Cortex of kidney (tissue), 1 donor: ENCODE measurements around the gene FBRS.

Experiments used
- DNase-seq: peaks from one replicate; lab custom pipeline; 2025; lab: John Stamatoyannopoulos, UW

FBRS gene

DNA sequence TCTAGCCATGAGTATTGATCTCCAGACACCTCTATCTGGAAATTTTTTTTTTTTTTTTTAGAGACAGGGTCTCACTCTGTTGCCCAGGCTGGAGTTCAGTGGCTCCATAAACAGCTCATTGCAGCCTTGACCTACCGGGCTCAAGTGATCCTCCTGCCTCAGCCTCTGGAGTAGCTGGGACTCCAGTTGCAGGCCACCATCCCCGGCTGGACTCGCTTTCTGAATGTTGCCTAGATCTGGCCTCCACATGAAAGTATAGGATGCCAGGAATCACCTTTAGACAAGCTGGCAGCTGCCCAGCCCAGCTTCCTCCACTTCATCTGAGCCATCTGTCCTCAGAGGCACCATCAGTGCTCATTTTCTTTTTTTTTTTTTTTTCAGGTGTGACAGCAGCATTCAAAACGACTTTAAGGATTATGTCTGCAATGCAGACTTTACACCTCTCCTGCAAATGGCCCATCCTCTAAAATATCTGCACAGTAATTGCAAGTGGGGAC lies 13.8 kb upstream of the FBRS start:
- DNase-seq: no peak

DNA sequence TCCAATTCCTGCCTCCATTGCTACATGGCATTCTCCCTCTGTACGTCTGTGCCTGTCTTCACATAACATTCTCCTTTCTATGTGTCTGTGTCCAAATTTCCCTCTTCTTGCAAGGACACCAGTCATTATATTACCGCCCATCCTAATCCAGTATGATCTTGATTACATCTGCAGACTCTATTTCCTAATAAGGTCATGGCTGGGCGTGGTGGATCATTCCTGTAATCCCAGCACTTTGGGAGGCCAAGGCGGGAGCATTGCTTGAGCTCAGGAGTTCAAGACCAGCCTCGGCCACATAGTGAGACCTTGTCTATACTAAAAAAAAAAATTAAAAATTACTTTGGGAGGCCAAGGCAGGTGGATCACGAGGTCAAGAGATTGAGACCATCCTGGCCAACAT lies 12.5 kb upstream of the FBRS start:
- DNase-seq: no peak

DNA sequence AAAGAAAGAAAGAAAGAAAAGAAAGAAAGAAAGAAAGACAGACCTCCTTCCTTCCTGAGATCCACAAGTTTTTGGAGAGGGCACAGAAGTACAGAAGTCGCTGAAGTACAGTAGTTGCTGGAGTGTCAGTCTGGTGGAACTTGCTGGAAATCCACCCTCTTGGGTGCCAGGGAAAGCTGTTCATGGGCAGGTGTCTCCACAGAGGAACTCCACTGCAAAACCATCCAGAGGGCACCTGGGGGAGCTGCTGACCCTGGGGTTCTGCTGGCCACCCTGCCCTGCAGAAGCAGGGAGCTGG lies 11.0 kb upstream of the FBRS start:
- DNase-seq: no peak

DNA sequence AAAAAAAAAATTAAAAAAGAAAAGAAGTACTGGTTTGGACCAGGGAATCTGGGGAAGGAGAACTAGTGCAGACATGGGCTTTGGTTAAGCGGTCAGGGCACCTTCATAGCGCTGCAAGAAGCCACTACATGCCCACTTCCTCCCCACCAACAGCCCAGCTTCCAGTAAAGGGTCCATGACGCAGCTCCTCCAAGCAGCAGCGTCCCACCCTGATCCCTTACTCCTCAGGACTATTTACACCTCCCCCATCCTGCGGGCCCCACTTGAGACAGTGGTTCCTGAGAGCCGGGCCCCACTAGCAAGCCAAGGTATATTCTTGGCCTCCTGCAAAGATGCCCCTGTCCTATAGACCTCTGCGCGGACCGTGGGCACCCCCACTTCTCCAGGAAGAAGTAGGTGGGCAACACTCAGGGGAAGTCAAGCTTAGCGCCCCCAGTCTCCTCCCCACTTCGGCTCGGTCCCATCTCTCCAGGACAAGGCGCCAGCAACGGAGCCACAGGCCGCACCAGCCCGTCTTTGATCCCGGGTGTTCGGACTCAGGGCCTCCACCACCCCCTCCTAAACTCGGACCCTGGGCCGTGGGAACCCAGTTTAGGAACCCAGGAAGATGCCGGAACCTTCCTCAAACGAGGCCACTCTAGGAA lies 8.4 kb upstream of the FBRS start:
- DNase-seq: no peak

DNA sequence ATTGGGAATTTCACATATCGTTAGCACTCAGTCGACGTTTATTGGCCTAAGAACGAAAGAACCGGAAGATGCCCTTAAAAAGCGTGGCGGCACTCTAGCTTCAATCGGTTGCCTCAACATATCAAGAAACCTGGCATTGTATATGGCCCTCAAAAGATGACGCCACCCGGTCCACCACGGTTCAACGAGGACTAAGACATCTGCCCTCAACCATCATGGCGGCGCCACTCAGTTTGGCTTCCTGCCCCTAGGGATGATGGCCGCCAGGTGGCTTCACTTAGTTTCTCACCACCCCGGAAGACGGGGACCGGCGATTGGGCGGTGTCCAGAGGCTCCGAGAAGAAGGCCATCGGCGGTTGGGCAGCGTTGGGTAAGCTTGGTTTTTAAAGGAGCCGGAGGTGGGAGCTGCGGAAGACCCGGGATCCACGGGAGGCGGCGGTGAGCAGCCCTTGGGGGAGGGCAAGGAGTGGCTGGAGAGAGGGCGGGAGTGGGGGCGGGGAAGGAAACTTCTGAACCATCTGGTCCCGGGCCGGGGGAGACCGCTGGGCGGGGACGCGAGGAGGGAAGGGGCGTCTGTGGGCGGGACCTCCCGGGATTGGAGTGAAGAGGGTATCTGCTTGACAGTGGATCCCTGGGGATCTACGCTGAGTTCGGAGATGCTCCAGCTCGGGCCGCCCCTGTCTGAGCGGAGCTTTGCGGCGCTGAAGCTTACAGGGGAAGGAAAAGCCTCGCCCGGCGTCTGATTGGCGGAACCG lies 7.7 kb upstream of the FBRS start, which contains the start of gene PRR14:
PRR14 (plus strand) TSS at position 592 of the 755 bp plus-strand sequence. CDS start 686 bp downstream, outside the sequence.
- peak; percentile 79 for DNase-seq

DNA sequence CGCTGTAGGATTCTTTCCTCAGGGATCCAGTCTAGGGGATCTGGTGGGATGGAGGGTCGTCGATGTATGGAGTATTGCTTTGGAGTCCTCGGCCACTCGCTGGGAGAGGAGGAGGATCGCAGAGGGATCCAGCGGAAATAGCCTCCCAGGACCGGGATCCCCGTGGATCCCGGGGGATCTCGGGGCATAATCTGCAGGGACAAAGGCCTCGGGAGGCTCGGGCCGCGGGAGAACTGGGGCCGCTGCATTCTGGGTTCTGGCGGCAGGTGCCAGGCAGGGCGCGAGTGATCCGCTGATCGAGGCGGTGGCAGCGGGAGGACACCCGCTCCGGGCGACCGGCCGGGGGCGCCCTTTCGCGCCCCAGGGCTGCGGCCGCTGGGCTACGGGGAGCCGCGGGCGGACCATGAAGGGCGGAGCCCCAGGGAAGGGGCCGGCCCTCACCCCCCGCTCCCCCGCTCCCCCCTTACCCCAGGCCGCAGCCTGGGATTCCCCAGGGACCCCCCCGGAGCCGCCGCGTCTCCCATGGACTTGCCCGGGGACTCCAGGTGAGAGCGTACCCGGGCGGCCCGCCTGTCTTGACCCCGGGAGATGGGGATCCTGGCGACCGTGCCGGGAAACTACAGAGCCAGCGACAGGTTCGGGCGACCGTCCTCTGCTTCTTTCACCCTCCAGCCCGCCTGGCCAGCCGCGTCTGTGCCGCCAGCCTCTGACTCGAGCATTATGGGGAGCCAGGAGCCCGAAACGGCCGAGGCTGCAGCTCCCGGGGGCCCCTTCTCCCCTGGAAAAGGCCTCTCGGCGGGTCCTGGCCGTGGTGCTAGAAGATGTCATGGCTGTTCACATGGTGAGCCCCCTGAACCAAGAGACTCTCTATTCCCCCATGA lies 6.9 kb upstream of the FBRS start:
- DNase-seq: no peak

DNA sequence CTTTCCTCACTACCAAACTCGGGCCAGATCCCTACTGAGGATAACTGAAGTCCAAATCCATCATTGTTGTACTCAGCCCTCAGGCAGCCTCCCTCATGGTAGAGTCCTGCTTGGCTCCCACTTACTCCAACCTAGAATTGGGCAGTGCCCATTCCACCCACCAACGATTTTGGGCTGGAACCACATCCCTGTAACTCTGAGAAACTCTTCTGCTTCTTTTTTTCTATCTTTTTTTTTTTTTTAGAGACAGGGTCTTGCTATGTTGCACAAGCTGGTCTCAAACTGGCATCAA lies 6.3 kb upstream of the FBRS start:
- DNase-seq: no peak

DNA sequence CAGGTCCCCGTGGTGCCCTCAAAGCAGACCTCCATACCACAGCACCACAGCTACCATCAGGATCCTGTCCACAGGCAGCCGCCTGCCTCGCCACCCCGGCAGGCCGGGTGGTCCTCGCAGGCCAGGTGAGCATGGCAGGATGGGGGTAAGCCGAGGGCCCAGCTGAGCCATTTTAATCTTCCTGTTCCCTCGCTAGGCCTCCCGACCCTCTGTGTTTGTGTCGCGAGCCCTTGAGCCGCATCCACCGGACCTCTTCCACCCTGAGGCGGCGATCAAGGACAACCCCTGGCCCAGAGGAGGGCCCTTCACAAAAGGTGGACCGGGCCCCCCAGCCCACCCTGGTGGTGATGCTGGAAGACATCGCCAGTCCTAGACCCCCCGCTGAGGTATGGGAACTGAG lies 5.5 kb upstream of the FBRS start:
- no peak for DNase-seq

DNA sequence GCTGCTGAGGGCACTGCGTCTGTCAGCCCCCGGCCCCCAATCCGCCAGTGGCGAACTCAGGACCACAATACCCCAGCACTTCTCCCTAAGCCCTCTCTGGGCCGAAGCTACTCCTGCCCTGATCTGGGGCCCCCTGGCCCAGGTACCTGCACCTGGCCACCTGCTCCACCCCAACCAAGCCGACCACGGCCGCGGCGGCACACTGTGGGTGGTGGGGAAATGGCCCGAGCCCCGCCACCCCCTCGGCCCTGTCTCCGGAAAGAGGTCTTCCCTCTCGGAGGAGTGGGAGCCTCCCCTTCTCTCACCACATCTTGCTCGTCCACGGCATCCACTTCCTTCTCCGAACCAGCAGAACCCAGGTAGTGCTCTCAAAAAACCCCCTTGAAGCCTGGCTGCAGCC lies 3.4 kb upstream of the FBRS start:
- DNase-seq: no peak

DNA sequence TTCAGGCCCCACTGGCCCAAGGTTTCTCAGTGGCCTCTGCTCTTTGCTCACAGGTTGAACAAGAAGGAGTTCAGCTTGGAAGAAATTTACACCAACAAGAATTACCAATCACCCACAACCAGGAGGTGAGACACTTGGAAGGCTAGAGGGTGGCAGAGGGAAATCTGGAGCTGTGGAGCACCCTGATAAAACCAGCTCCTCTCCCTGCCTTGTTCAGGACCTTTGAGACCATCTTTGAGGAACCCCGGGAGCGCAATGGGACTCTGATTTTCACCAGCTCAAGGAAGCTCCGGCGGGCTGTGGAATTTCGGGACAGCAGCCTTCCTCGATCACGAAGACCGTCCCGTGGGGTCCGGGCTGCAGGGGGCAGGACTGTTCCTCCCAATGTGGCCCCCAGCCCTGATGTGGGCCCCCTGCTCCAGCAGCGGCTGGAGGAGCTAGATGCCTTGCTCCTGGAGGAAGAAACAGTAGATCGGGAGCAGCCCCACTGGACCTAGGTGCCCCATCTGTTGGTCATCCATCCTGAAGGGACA lies 2.4 kb upstream of the FBRS start:
- no peak for DNase-seq

DNA sequence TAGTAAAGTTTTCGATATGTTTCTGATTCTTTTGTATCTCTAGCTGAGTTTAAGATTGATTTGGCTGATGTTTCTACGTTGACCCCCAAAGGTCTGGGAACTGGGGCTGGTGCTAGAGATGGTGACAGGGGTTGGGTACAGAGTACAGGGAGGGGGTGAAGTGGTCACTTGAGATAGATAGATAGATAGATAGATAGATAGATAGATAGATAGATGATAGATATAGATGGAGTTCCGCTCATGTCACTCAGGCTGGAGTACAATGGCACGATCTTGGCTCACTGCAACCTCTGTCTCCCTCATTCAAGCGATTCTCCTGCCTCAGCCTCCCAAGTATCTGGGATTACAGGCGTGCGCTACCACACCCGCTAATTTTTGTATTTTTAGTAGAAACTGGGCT lies 1.8 kb upstream of the FBRS start:
- no peak for DNase-seq

DNA sequence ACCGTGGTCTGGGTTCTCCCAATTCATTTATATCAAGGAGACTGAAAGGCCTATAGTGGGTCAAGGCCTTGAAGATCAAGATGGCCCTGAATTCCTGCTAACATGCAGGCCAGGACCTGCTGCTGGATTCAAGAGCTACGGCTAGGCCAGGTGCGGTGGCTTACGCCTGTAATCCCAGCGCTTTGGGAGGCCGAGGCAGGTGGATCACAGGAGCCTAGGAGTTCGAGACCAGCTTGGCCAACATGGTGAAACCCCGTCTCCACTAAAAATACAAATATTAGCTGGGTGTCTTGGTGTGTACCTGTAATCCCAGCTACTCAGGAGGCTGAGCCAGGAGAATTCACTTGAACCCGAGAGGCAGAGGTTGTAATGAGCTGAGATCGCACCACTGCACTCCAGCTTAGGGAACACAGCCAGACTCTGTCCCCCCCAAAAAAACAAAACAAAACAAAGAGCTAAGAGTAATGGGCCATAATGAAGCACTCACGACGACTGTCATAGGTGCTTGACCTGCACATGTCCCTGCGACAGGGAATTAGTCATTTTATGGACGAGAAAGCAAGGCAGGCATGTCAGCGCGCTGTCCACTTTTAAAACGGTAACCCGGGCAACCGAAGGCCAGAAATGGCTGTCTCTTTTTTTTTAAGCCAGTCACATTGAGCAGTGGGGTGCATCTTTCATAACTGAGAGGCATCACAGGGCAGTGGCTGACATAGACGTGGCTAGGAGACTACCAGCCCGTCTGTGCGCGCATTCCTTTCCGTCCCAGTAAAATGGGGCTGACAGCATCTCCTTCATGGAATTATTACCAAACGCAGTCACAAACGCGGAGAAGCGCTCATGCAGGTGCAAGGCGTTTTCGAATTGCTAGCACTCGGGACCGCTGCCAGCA lies 1.0 kb upstream of the FBRS start:
- DNase-seq: no peak

DNA sequence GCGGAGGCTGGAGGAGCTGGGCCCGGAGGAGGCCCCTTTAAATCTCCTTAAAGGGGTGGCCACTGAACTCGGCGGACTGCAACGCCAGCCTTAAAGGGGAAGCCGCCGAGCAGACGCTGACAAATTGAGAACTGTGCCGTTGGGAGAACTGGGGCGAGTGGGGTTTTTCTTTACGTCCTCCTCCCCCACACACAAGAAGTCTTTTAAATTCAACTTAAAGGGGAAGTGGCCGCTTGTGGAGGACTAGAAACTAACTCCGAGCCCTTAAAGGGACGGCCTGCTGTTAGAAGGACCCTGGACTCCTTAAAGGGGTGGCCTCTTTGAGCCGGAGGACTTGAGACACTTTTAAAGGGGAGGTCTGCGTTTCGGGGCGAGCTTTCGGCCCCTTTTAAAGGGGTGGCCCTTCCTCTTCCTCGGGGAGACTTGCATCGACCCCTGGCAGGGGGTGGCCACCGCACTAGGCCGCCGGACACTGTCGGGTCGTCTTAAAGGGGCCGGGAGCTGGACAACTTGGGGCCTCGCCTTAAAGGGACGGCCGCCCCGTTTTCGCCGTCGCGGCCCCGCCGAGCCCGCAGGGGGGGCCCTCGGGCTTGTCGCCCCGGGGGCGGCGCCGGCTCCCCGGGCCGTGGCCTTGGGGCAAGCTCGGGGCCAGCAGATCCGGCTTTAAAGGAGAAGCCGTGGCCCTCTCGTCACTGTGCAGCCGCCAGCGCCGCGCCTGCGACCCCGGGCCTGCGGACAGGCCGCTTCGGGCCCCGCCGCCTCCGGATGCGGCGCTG lies 688 bp downstream of the FBRS start:
- DNase-seq: no peak

DNA sequence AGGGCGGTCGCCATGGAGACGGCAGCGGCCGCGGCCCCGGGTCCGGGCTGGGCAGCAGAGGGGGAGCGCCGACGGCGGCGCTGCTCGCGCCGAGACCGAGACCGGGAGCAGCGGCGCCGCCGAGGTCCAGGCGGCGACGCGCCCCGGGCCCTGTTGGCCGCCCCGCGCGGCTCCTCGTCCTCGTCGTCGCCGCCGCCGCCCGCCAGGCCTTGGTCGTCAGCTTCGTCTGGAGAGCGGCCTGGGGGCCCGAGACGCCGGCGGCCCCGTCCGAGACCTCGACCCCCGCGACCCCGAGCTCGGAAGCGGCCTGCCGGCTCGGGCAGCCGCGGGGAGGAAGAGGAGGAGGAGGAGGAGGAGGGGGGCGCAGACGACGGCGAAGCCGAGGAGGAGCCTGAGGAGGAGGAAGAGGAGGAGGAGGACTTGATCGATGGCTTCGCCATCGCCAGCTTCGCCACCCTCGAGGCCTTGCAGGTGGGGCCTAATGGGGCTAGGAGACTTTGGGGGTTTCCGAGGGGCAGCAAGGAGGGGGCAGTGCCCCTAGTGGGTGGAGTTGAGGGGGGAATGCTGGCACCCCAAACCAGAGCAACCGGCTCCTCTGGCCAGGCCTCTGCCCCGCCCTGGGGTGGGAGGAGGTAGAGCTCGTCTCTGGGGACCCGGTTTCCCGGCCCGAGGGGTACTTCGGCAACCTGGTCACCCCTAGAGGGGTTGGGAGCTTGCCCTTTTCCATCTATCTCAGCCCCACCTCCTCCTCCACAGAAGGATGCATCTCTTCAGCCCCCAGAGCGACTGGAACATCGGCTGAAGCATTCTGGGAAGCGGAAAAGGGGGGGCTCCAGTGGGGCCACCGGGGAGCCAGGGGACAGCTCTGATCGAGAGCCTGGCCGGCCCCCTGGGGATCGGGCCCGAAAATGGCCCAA lies 1.5 kb downstream of the FBRS start:
- no peak for DNase-seq

DNA sequence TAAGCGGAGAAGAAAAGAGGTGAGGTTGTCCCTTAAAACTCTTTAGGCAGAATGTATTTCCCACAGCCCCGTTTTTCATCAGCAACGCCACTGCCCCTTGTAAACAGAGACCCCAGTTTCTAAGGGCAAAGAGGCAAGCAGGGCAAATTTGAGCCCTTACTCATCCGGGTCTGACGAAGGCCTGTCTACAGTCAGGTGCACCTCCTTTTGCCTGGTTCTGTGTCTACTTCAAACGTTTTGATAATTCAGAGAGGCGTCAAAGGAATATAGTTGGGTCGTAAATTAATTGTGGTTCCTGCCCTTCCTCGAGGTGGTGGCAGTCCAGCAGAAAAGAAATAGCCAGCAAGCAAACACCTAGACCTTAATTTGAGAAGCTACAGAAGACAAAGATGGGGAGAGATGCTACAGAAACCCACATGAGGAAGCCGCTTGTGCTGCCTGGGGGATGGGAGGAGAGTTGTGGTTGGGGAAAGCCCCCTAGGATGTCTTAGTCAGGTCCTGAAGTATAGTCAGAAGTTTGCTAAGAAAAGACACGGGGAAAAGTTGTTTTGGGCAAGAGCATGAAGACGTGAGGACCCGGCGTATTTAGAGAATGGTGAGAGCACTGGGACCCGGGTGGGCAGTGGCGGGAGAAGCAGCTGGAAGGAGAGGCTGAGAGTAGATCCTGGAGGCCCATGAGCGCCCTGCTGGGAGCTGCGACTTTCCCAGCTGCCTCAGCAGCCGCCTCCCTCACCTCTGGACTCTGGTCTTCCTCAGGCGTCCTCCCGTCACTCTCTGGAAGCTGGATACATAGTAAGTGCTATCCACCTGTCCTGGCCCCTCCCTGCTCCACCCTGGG lies 2.4 kb downstream of the FBRS start:
- no peak for DNase-seq

DNA sequence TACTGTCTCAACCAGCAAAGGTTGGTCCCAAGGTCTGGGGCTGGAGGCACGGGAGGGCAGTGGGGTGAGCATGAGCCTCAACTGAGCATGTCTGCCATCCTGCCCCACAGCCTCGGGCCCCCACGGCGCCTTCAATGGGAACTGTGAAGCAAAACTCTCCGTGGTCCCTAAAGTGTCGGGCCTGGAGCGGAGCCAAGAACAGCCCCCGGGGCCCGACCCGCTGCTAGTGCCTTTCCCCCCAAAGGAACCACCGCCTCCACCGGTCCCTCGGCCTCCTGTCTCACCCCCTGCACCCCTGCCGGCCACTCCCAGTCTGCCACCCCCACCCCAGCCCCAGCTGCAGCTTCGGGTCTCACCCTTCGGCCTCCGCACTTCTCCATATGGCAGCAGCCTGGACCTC lies 4.2 kb downstream of the FBRS start:
- no peak for DNase-seq

DNA sequence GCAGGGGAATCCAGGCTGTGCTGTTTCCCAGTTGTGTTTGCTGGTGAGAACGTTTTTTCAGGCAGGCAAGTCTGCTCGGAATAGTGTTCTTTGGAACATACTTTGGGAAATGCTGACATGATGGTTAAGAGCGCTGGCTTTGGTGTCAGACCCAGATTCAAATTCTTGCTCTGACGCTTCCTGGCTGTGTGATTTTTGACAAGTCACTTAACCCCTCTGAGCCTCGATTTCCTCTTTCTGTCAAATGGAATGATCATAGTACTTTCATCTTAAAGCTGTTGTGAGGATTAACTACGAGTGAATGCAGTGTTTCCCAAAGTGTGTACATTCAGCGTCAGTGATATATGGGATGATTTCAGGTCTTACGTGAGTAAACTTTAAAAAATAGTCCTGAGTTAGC lies 4.8 kb downstream of the FBRS start:
- DNase-seq: no peak

DNA sequence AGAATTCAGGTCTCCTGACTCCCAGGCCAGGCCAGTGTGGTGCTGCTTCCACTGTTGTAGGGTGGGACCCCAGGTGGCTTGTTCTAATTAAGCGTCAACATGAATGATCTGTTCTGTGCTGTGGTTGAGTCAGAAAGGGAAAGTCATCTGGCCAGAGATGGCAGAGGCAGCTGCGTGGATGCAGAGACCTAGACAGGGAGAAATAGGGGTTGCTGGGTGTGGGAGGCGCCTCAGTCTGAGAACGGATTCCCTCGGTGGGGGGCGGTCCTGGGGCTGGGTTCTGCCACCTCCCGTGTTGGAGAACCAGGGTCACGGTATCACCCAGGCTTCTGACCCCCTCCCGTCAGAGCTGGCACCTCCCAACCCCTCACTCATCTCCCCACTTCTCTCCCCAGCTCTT lies 5.6 kb downstream of the FBRS start:
- no peak for DNase-seq

DNA sequence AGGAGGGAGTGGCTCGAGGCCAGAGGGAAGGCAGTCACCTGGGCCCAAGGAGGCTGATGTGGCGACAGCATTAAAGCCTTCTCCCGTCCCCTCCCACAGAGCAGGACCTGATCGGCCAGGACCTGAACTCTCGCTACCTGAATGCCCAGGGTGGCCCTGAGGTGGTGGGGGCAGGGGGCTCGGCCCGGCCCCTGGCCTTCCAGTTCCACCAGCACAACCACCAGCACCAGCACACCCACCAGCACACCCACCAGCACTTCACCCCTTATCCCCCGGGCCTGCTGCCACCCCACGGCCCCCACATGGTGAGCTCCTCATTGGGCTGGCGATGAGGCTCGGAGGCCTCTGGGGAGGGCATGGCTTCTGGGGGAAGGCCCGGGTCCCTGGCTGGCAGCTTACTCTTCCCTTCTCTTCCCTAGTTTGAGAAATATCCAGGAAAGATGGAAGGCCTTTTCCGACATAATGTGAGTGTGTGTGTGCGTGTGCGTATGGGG lies 6.4 kb downstream of the FBRS start:
- no peak for DNase-seq
